Cardiac fibroblast (primary cell): ENCODE data around the gene DCC.

Source experiments
- DNase-seq, 2 donors: peaks; one replicate each; pipeline versions ENCODE4 v3.0.0 to v3.0.0-alpha.2; 2010; ENCODE audit warnings: low read depth in 2 of 2
- H3K4me3 ChIP-seq, 2 donors: replicated peaks in 1 of 2; 1 replicate in 1 of 2; 2 replicates in 1 of 2; pipeline ENCODE4 v1.5.1; 2011; ENCODE audit warnings: low read depth in 2 of 2, low read length in 2 of 2, mild to moderate bottlenecking in 2 of 2, moderate library complexity in 1 of 2
- CTCF ChIP-seq: IDR thresholded peaks from one replicate; pipeline ENCODE4 v1.5.1; 2011; ENCODE audit warnings: low read depth, mild to moderate bottlenecking, low read length, inconsistent platforms

The DCC gene

GRCh38 chr18:52536039-52536438, 196.0 kb downstream of the DCC start:
- no peak overlapping the region for H3K4me3 ChIP-seq
- TF ChIP-seq CTCF: no peak

DNA sequence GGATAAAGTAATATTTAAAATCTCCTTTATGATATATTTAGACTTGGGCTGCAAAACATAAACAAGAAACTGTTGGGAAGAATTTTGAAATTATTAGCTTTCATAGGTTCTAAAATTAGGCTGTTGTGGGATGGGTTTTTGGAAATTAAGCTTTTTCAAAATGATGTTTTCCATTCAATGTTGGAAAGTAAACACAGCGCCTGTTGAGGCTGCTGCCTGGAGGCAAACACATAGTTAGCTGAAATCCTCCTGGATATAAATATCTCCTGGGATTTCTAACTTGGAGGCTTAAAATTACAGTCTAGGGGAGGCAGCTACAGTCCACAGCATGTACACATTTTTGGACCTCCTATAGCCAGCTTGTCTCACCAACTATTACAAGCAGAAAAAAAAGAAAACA, 197.3 kb downstream of the DCC start:
- TF ChIP-seq CTCF: no peak
- DNase-seq: no peak
- H3K4me3 ChIP-seq: no peak overlapping the region

More at GRCh38 chr18:52536039-52536438, 196.0 kb downstream of the DCC start:
- DNase-seq: no peak

- TF ChIP-seq CTCF: no peak
- H3K4me3 ChIP-seq: no peak overlapping the region
- DNase-seq: no peak
These were observed 201.1 kb downstream of the DCC start for GRCh38 chr18:52541056-52541455.

- TF ChIP-seq CTCF: no peak
These were observed 204.1 kb downstream of the DCC start for GRCh38 chr18:52544086-52544485.

GRCh38 chr18:52546686-52547346, 206.8 kb downstream of the DCC start:
- H3K4me3 ChIP-seq: no peak overlapping the region
- DNase-seq: no peak
- TF ChIP-seq CTCF: no peak

More at GRCh38 chr18:52544086-52544485, 204.1 kb downstream of the DCC start:
- H3K4me3 ChIP-seq: no peak overlapping the region
- no peak for DNase-seq

GRCh38 chr18:52553441-52553840, 213.4 kb downstream of the DCC start:
- DNase-seq: no peak
- no peak overlapping the region for H3K4me3 ChIP-seq
- TF ChIP-seq CTCF: no peak

GRCh38 chr18:52554180-52554579, 214.2 kb downstream of the DCC start:
- H3K4me3 ChIP-seq: no peak overlapping the region
- no peak for DNase-seq
- TF ChIP-seq CTCF: no peak
